NCI-H460 (cell line): Measurements from ENCODE around the gene INHBE. TPM values are rescaled to one million over a fixed set of nuclear protein-coding genes. Genes with fewer than 3 reads are reported as not detected.
A peak's percentile ranks its signal among the peaks of the same experiment; 100 is the strongest.
"Not testable (repeated sequence)": the region's sequence is repeated elsewhere in the genome, so short reads cannot be mapped to it uniquely, and the experiment has no call there.

Source experiments
- DNase-seq: peaks from one replicate; pipeline ENCODE4 v3.0.0-alpha.2; 2016; ENCODE audit warnings: low read depth; ENCODE audit errors: extremely low read depth
- polyA plus RNA-seq: library from polyadenylated mRNA; depleted of rRNA; stranded (reverse); fragments of >200 nt; gene quantifications from 2 replicates; pipeline ENCODE4 v1.2.3, GENCODE V29; 2014; cell fraction: nucleus; rRNA removed
- total RNA-seq: library from RNA; depleted of rRNA; stranded (reverse); fragments of >200 nt; shearing (Covaris generic); gene quantifications from 2 replicates; pipeline ENCODE4 v1.2.3, GENCODE V29; 2014; rRNA removed

The INHBE gene, protein sequence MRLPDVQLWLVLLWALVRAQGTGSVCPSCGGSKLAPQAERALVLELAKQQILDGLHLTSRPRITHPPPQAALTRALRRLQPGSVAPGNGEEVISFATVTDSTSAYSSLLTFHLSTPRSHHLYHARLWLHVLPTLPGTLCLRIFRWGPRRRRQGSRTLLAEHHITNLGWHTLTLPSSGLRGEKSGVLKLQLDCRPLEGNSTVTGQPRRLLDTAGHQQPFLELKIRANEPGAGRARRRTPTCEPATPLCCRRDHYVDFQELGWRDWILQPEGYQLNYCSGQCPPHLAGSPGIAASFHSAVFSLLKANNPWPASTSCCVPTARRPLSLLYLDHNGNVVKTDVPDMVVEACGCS
- 1.3 and 2.2 TPM in 2 replicates for total RNA-seq
- polyA plus RNA-seq, result 0.72 and 0.78 TPM in 2 replicates

DNA sequence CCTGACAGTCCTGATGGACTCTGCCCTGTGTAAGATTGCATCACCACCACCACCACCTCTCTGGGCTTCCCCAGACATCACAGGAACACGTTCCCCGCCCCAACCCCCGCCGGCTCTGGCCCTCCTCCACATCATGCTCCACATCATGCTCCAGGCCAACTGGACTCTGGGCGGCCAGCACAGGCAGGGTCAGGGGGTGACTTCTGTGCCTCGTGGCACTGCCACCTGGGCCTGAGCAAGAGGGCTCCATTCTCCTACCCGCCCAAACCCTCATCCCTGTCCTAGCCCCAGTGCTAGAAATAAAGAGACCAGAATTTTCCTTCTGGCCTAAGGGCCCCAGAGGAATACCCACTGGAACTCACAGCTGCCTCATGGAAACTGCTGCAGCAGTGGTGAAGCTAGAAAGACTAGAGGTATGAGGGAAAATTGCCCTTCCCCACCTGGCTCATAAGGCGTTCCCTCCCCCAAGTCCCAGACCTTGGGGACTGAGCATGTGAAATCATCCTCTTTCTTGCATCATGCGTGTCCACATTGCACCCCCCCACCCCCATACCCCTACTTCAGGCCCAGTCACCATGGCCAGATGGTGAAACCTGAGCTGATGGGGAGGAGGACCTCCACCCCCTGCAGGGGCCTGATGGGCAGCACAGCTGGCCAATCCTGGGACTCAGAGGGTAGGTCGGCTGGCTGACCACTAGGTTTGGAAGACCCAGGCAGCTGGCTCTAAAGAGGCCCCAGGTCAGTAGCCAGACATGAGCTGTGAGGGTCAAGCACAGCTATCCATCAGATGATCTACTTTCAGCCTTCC, at the start of gene INHBE:
TSS of gene INHBE (plus strand) at position 742 of the 808 bp plus-strand sequence. CDS start 230 bp downstream, outside the sequence.
- DNase-seq, result peak; percentile 42

DNA sequence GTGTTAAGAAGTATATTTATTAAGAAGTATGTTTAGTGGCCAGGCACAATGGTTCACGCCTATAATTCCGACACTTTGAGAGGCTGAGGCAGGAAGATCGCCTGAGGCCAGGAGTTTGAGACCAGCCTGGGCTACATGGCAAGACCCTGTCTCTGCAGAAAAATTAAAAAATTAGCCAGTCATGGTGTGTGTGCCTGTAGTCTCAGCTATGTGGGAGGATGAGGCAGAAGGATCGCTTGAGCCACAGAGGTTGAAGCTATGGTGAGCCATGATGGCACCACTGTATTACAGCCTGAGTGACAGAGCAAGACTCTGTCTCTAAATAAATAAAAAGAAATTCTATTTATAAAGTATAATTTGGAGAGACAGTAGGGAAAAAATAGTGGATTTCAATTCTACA, 44.6 kb upstream of the INHBE start:
- no peak for DNase-seq

DNA sequence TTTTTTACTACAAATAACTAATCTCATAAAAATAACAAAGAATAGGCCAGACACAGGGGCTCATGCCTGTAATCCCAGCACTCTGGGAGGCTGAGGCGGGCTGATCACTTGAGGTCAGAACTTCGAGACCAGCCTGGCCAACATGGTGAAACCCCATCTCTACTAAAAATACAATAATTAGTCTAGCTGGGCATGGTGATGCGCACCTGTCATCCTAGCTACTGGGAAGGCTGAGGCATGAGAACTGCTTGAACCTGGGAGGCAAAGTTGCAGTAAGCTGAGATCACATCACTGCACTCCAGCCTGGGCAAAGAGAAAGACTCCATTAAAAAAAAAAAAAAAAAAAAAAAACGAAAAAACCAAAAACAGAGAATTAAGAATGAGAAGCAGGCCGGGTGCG, 40.9 kb upstream of the INHBE start:
- not testable (repeated sequence) for DNase-seq

DNA sequence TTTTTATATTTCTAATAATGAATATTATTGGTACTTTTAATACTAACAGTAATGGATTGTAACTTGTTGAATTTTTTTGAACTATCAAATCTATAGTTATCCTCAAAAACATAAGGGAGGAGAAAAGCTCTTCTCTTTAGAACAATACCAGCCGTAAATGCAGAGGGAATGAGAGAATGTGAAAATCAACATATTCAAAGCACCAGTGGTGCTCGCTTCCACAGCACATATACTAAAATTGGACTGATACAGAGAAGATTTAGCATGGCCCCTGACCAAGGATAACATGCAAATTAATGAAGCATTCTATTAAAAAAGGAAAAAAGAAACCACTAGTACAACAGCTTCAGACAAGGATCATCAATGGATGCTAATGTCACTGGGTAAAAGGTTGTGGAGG, 40.0 kb upstream of the INHBE start:
- DNase-seq, result no peak

DNA sequence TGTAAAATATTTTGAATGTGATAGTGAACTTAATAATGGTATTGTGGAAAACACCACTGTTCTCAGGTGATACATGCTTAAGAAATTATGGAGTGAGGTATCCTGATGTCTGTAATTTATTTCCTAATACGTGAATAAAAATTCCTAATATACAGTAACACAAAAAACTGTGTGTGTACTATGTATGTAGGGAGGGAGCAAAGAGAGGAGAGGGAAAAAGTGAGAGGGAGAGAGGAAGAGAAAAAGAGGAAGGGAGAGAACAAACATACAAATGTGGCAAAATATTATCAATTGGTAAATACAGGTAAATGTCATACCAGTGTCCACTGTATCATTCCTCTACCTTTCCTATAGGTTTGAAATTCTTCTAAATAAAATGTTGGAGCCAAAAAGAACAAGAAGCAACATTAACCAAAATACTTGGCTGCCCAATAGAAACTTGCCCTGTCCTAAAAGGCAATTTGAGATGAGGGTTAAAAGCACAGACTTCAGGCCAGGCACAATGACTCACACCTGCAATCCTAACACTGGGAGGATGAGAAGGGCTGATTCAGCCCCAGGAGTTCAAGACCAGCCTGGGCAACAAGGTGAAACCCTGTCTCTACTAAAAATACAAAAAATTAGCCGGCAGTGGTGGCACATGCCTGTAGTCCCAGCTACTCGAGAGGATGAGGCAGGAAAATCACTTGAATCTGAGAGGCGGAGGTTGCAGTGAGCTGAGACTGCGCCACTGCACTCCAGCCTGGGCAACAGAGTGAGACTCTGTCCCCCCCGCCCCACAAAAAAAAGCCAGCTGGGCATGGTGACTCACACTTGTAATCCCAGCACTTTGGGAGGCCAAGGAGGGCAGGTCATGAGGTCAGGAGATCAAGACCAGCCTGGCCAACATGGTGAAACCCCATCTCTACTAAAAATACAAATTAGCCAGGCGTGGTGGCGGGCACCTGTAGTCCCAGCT, 38.8 kb upstream of the INHBE start:
- DNase-seq, result no peak

DNA sequence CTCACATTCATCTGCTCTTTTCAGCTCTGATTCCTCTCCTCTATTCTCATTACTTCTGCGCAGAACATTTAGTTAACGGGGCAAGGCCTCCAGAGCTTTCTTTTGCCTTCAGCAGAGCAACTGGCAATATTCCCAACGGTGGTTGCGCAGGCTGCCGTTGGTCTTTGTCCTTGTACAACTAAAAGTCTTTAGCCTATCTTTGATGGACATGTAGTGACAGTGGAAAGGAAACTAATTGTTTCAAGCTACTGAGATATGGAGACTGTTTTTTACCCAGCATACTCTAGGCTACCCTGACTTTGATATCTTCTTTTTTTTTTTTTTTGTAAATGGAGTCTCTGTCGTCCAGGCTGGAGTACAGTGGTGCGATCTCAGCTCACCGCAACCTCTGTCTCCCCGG, 36.9 kb upstream of the INHBE start:
- no peak for DNase-seq

DNA sequence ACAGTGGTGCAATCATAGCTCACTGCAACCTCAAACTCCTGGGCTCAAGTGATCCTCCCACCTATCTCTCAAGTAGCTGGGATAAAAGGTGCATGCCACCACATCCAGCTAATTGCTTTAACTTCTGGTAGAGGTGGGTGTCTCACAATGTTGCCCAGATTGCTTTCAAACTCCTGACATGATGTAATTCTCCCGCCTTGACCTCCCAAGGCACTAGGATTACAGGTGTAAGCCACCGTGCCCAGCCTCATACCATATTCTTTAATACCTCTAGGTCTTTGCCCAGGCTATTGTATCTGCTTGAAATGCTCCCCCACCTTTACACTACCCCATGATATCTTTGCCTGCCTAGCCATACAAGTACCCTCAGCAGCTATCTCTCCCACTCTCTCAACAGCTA, 35.6 kb upstream of the INHBE start:
- DNase-seq, result no peak

DNA sequence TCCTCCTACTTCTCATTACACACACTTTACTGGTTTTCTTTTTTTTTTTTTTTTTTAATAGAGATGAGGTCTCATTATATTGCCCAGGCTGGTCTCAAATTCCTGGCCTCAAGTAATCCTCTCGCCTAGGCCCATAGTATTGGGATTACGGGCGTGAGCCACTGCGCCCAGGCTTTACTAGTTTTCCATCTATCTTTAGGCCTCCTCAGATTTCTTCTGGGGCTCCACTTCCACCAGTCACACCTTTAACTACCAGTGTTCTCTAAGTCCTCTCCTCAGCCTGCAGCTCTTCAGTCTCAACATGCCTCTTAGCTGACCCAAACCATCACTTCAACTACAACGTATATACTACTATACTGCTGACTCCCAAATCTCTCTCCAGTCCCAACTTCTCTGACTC, 34.6 kb upstream of the INHBE start:
- DNase-seq, result no peak

DNA sequence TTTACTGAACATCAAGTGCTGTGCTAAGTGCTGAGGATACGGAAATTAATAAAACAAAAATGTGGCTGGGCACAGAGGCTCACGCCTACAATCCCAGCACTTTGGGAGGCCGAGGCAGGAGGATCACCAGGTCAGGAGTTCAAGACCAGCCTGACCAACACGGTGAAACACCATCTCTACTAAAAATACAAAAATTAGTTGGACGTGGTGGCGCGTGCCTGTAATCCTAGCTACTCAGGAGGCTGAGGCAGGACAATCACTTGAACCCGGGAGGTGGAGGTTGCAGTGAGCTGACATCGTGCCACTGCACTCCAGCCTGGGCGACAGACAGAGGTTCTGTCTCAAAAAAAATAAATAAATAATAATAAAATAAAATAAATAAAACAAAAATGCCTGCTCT, 28.2 kb upstream of the INHBE start:
- DNase-seq, result not testable (repeated sequence)

DNA sequence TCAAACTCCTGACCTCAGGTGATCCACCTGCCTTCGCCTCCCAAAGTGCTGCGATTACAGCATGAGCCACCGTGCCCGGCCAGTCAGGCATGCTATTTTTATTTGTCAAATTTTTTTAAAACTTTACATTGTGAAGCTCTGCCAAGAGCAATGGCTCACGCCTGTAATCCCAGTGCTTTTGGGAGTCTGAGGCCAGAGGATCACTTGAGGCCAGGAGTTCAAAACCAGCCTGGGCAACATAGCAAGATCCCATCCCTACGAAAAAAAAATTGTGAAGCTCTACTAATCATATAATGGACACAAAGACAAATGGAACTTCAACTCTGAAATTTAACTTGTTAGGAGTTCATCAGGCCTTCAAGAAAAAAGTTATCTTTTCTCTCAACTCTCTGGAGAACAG, 26.1 kb upstream of the INHBE start:
- no peak for DNase-seq

DNA sequence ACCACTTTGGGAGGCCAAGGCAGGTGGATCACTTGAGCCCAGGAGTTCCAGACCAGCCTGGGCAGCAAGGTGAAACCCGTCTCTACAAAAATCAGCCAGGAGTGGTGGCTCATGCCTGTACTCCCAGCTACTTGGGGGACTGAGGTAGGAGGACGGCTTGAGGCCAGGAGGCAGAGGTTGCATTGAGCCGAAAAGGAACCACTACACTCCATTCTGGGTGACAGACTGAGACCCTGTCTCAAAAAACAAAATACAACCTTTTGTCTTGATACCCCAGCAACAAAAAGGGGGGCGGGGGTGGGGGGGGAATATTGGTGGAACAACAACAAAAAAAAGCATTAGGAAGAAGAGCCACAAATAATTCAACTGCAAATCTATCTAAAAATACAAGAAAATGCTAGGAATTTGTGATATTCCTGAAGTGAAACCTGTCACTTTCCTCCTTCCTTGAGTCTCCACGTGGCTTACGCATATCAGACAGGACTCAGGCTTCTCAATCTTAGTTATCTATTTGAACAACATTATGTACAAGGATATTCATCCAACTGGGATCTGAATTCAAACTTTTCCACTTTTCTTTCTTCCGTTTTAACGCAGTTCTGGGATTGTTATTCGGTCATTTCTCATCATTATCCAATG, 25.5 kb upstream of the INHBE start:
- peak; percentile 5 for DNase-seq

DNA sequence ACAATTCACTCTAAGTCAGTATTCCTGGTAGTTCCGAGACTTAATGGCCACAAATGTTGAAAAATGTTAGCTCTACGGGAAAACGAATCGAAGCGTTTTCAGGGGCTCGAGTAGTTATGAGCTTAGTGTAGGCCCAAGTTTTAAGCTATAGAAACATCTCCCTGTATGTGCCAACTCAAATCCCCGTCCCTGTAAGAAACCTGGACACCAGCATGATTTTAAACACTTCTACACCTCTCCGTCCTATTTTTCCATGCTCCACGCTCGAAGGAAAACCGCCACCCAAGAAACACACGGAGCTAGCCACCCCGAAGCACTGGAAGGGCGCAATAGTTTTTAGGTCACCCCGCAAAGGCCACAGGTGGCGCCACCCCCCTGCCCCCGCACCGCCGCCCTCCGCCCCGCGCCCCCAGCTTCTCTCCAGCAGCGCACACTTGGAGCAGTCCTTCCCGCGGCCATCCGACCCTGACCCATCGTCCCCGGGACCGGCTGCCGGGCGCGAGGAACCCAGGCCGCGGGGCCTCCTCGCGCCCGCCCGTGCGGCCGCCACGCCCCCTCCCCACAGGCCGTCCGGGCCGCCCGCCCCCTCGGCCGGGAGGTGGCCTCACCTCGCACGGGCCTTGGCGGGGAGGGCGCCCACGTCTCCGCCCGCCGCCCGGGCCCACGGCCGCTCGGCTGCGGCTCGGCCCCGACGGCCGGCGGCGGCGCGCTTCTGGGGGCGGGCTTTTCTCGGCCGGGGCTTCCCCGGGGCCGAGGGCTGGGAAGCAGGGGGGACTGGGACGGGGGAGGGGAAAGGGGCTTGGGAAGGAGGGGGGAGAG, 24.8 kb upstream of the INHBE start:
- peak; percentile 22 for DNase-seq

DNA sequence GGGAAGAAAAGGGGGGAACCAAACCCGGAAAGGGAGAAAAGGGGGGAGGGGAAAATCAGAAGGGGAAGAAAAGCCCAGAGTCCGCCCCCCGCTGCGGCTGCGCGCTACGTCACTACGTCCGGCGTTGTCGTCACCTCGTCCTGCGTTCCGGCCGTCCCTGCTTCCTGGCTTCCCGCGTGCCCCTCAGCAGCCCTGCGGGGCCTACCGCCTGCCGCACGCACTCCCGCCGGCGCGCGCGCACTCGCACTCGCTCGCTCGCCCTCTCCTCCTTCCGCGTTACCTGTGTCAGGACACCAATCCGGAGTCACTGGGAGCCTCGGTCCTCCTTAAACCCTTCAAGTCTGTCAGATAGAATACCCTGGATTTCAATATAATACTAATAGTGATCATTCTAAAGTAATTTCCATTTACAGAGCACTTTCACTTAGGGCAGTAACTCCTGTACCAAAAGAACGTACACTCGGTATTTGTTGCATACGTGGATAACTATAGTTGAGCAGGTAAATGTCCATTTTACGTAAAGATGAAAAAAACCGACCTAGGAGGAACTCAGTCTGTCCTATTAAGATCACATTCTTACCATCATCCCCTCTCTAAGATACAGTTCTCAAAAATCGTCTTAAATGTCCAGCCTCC, 24.1 kb upstream of the INHBE start, which contains the start of gene R3HDM2:
TSS of gene R3HDM2 (minus strand) at position 113 of the 636 bp plus-strand sequence. CDS start 120,615 bp downstream, outside the sequence.
- DNase-seq, result peak; percentile 93

DNA sequence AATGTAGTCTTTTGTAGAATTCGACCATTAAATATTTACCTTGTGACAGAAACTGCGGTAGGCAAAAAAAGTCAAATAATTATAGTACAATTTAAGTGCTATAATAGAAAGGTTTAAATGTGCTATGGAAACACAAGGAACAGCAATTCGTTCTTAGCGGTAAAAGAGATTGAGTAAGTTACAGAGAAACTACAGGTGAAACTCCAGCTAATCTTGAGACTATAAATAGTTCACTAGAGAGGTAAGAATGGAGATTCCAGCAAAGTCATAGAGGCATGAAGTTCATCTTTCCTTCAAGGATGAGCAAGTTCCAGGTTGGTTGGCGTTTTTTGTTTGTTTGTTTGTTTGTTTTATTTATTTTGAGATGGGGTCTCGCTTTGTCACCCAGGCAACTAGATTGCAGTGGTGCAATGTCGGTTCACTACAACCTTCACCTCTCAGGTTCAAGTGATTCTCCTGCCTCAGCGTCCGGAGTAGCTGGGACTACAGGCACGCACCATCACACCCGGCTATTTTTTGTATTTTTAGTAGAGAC, 23.4 kb upstream of the INHBE start:
- no peak for DNase-seq

DNA sequence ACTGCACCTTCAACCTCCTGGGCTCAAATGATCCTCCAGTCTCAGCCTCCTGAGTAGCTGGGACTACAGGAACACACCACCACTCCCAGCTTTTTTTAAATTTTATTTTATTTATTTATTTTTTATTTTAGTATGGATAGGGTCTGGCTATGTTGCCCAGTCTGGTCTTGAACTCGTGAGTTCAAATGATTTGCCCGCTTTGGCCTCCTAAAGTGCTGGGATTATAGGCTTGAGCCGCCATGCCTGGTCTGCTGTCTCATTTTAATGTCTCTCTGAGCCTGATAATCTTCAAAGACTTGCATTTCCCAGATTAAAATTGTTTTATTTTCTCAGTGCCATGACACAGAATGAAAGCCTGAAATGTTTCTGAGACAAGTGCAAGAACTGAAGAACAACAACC, 21.7 kb upstream of the INHBE start:
- no peak for DNase-seq

DNA sequence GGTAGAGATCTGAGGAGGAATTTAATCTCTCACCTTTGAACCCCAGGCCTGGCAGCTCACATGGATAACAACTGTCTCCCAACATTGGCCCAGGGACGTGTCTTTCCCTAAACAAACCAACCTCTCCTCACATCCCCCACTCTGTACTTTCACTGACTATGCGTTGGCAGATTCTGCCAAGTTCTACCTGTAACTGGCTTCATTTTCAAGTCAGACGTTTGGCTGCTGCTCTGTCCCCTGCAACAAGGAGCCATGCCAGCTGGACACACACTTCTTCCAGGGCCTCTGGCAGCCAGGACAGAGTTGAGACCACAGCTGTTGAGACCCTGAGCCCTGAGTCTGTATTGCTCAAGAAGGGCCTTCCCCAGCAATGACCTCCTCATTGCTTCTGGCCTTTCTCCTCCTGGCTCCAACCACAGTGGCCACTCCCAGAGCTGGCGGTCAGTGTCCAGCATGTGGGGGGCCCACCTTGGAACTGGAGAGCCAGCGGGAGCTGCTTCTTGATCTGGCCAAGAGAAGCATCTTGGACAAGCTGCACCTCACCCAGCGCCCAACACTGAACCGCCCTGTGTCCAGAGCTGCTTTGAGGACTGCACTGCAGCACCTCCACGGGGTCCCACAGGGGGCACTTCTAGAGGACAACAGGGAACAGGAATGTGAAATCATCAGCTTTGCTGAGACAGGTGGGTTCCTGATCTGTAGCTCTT, 20.4 kb upstream of the INHBE start, which contains the start of gene INHBC:
TSS of gene INHBC (plus strand) at position 268 of the 707 bp plus-strand sequence. CDS start at position 371, 103 bp downstream.
- no peak for DNase-seq

DNA sequence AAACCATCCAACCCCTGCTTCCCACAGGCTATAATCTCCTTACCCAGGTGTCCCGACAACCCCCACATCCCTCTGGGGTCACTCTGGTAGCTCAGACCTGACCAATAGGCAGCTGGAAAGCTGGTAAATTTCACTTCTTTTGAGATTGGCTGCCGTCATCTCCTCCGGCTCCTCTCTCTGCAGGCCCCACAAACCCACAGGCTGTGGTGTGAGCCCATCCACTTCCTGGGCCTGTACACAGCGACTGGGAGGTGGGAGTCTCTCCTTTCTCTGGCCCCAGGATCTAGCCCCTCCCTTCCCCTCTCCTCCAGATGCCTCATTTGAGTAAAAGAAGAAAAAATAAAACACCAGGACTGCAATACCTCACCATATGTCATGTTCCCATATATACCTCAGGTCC, 19.8 kb upstream of the INHBE start:
- no peak for DNase-seq

DNA sequence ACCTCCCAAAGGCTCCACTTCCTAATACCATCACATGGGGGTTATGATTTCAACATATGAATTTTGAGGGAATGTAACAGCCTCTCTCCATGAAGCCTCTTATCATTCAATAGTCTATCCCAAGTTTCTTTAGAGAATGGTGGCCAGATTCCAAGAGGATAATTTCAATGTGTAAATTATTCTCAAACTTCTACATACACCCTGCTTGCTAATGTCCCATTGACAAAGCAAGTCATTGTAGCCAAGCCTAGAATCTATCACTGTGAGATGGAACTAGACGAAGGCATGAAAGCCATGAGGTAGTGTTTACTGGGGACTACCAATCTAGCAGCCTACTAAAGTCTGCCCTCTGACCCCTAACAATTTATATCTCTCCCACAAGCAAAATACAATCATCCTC, 16.7 kb upstream of the INHBE start:
- DNase-seq, result no peak
